ENCODE data around the gene SEPTIN5.

The SEPTIN5 gene

GRCh38 chr22:19680911-19681862, 33.1 kb upstream of the SEPTIN5 start:
- TF ChIP-seq, protein P1, sequence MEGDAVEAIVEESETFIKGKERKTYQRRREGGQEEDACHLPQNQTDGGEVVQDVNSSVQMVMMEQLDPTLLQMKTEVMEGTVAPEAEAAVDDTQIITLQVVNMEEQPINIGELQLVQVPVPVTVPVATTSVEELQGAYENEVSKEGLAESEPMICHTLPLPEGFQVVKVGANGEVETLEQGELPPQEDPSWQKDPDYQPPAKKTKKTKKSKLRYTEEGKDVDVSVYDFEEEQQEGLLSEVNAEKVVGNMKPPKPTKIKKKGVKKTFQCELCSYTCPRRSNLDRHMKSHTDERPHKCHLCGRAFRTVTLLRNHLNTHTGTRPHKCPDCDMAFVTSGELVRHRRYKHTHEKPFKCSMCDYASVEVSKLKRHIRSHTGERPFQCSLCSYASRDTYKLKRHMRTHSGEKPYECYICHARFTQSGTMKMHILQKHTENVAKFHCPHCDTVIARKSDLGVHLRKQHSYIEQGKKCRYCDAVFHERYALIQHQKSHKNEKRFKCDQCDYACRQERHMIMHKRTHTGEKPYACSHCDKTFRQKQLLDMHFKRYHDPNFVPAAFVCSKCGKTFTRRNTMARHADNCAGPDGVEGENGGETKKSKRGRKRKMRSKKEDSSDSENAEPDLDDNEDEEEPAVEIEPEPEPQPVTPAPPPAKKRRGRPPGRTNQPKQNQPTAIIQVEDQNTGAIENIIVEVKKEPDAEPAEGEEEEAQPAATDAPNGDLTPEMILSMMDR (IDR thresholded peaks at IDR 0.05; ENCODE audit: control insufficient read depth, insufficient read depth, low read depth, low read length, missing control alignments) = no peak
- no peak for DNase-seq (ENCODE audit: low read depth)

DNA sequence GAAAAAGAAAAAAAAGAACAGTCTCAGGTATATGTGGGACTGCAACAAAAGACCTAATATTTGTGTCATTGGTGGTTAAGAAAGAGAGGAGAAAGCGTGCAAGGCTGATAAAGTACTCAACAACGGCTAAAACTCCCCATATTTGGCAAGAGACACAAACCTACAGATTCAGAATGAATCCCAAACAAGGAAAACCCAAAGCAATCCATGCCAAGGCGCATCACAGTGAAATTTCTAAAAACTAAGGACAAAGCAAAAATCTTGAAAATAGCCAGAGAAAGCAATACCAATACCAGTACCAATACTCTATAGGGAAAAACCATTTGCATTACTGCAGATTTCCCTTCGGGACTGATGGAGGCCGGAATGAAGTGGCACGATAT, 32.4 kb upstream of the SEPTIN5 start:
- no peak overlapping the region for H3K4me3 ChIP-seq (ENCODE audit: control insufficient read depth, low read depth, low read length)
- TF ChIP-seq, protein P1 (IDR thresholded peaks at IDR 0.05; ENCODE audit: control insufficient read depth, insufficient read depth, low read depth, low read length, missing control alignments) = no peak
- DNase-seq (ENCODE audit: low read depth) = no peak

More at GRCh38 chr22:19680911-19681862, 33.1 kb upstream of the SEPTIN5 start:
- no peak overlapping the region for H3K4me3 ChIP-seq (ENCODE audit: control insufficient read depth, low read depth, low read length)

GRCh38 chr22:19686946-19687345, 27.4 kb upstream of the SEPTIN5 start:
- no peak overlapping the region for H3K4me3 ChIP-seq (ENCODE audit: control insufficient read depth, low read depth, low read length)
- TF ChIP-seq, protein P1 (IDR thresholded peaks at IDR 0.05; ENCODE audit: control insufficient read depth, insufficient read depth, low read depth, low read length, missing control alignments) = no peak
- DNase-seq (ENCODE audit: low read depth) = no peak

- TF ChIP-seq, protein P1 (IDR thresholded peaks at IDR 0.05; ENCODE audit: control insufficient read depth, insufficient read depth, low read depth, low read length, missing control alignments) = no peak
- no peak overlapping the region for H3K4me3 ChIP-seq (ENCODE audit: control insufficient read depth, low read depth, low read length)
- no peak for DNase-seq (ENCODE audit: low read depth)
Measured at GRCh38 chr22:19687561-19688300, 26.6 kb upstream of the SEPTIN5 start.

DNA sequence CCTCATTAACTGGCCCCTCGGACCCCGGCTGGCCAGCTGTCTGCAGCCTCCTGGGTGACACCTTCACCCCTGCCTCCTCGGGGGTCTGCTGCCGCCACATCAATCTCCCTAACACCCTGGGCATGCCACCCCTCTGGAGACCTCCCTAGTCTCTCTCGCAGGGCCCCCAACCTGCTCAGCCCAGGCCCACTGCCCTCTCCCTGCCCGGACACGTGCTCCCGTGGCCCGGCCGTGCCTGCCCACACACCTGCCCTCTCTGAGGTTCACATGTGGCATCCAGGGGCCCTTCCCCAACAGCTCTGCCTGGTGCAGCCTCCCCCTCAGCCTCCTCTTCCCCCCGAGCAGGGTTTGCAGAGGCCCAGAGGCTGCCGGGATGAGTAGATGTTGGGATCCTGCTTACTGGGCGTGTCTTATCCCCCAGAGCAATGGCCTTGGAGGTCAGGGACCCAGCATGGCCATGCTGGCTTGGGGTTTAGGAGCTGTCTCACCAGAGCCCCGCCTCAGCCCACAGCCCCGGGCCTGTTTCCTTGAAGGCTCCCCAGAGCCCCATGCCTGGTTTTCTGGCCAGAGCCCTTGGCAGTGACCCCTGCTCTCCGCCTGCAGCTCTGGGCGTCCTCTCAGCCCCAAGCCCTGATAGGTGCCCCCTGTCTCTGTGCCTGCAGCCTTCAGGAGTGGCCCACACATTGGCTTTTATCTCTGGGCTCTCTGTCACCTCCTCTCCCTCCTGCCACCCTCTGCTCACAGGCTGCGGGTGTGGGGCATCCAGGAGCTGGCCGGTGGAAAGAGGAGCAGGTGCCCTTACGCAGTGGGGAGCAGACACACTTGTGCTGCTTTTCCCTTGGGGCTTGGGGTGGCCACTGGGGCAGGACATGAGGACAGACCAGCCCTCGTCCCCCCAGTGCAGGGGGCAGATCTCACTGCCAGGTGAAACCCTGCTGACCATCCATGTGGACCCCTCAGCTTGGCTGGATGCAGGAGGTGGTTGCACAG, 25.7 kb upstream of the SEPTIN5 start:
- DNase-seq (ENCODE audit: low read depth) = no peak
- no peak overlapping the region for H3K4me3 ChIP-seq (ENCODE audit: control insufficient read depth, low read depth, low read length)
- TF ChIP-seq, protein P1 (IDR thresholded peaks at IDR 0.05; ENCODE audit: control insufficient read depth, insufficient read depth, low read depth, low read length, missing control alignments) = no peak

- DNase-seq (ENCODE audit: low read depth) = no peak
Measured at GRCh38 chr22:19689408-19689807, 24.9 kb upstream of the SEPTIN5 start.

More at GRCh38 chr22:19689408-19689807, 24.9 kb upstream of the SEPTIN5 start:
- TF ChIP-seq, protein P1 (IDR thresholded peaks at IDR 0.05; ENCODE audit: control insufficient read depth, insufficient read depth, low read depth, low read length, missing control alignments) = no peak
- H3K4me3 ChIP-seq (ENCODE audit: control insufficient read depth, low read depth, low read length) = no peak overlapping the region

Measured in AG09309 (cell line).